ENCODE data around the gene FCHSD2. TPM values are rescaled to one million over a fixed set of nuclear protein-coding genes. Genes with fewer than 3 reads are reported as not detected.

Gene FCHSD2
- total and polyA plus RNA-seq, 2 donors (not counting 3 experiments of a cell fraction or from before 2014, with no cell fraction given), result 20.8 to 56.9 TPM

- POLR2A ChIA-PET, result no interaction called here
These were observed 1.7 kb downstream of the FCHSD2 start for GRCh38 chr11:73140213-73141030.

More at GRCh38 chr11:73140213-73141030, 1.7 kb downstream of the FCHSD2 start:
- Histone ChIP-seq H2AFZ (ENCODE audit: low read depth, low read length) (peak overlapping the region; percentile 26), H4K20me1 (replicated peaks; ENCODE audit: control insufficient read depth, extremely low read depth, insufficient read depth, low read length) (no peaks in the 10 kb centered on the region), H3K9me3 (replicated peaks; ENCODE audit: control insufficient read depth, insufficient read depth, low read length) (no peaks in the 10 kb centered on the region), H3K4me3 (replicated peaks in 1 of 3; ENCODE audit: insufficient read depth in 1 of 3, low read depth in 1 of 3, low read length in 3 of 3) (peak overlapping the region; percentile 56 to 95 (median 90)), H3K9ac (replicated peaks; ENCODE audit: extremely low read depth, insufficient read depth, low read length) (peak overlapping the region; percentile 91), H3K79me2 (ENCODE audit: control insufficient read depth, insufficient read depth, low read length) (peaks cover 61% of the 10 kb centered on the region), H3K27ac (ENCODE audit: insufficient read depth, low read depth, low read length) (peak overlapping the region; percentile 88), H3K9me1 (replicated peaks; ENCODE audit: control insufficient read depth, extremely low read depth, insufficient read depth, low read length) (no peaks in the 10 kb centered on the region), H3K36me3 (ENCODE audit: control insufficient read depth in 2 of 2, extremely low read depth in 1 of 2, insufficient read depth in 2 of 2, low read length in 2 of 2) (no peaks in the 10 kb centered on the region), H3K4me2 (ENCODE audit: insufficient read depth, low read length) (peak overlapping the region; percentile 100), H3K27me3 (ENCODE audit: control insufficient read depth in 2 of 2, insufficient read depth in 2 of 2, low read length in 2 of 2) (no peaks in the 10 kb centered on the region), H3K4me1 (ENCODE audit: control insufficient read depth, extremely low read depth, insufficient read depth, low read length) (peaks cover 42% of the 10 kb centered on the region)
- intact Hi-C loops (cut with micrococcal nuclease) (loop anchor here (1.0 to 5.0 kb wide), 3 partner anchors 216 to 309 kb away; no protein-coding TSS in a partner anchor), dilution Hi-C loops (cut with MboI; ENCODE audit: extremely low pct_ligation_motif_present, low sequenced_read_pairs) (no loop called here)
- BruUV-seq (replicated peaks), result TSS peak; percentile 96
- peak; percentile 62 for DNase-seq (ENCODE audit: low read depth, low spot score)
- TF ChIP-seq, protein P1, sequence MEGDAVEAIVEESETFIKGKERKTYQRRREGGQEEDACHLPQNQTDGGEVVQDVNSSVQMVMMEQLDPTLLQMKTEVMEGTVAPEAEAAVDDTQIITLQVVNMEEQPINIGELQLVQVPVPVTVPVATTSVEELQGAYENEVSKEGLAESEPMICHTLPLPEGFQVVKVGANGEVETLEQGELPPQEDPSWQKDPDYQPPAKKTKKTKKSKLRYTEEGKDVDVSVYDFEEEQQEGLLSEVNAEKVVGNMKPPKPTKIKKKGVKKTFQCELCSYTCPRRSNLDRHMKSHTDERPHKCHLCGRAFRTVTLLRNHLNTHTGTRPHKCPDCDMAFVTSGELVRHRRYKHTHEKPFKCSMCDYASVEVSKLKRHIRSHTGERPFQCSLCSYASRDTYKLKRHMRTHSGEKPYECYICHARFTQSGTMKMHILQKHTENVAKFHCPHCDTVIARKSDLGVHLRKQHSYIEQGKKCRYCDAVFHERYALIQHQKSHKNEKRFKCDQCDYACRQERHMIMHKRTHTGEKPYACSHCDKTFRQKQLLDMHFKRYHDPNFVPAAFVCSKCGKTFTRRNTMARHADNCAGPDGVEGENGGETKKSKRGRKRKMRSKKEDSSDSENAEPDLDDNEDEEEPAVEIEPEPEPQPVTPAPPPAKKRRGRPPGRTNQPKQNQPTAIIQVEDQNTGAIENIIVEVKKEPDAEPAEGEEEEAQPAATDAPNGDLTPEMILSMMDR (IDR thresholded peaks at IDR 0.05; ENCODE audit: extremely low read depth in 1 of 2, insufficient read depth in 1 of 2, low read depth in 1 of 2, low read length in 2 of 2), result no peak
- TF ChIP-seq MAX (IDR thresholded peaks at IDR 0.05; ENCODE audit: insufficient read depth, insufficient read length) (no peak), MYC (IDR thresholded peaks at IDR 0.05; ENCODE audit: low read depth, low read length) (no peak), JUN (IDR thresholded peaks at IDR 0.05; ENCODE audit: borderline replicate concordance, insufficient read depth, insufficient read length, low read depth) (no peak), GATA2 (IDR thresholded peaks at IDR 0.05; ENCODE audit: insufficient read depth, insufficient read length, low read depth, low read length) (no peak), POLR2A (IDR thresholded peaks at IDR 0.05; ENCODE audit: low read depth, low read length) (no peak), EZH2 (IDR thresholded peaks at IDR 0.05; ENCODE audit: borderline replicate concordance, low read depth, low read length, severe bottlenecking) (no peak), POLR2AphosphoS5 (IDR thresholded peaks at IDR 0.05; ENCODE audit: insufficient read depth, low read depth, low read length) (no peak), FOS (IDR thresholded peaks at IDR 0.05; ENCODE audit: borderline replicate concordance, insufficient read depth, low read length) (no peak)
- CTCF ChIA-PET, result interaction anchor here (1.5 kb wide), 2 partner anchors 38 to 216 kb away, joined by 5 to 12 read pairs; no protein-coding TSS in a partner anchor
- no peak for FAIRE-seq

All from endothelial cell of umbilical vein (primary cell).